ENCODE measurements around the gene CELF6. TPM values are rescaled to one million over a fixed set of nuclear protein-coding genes. Genes with fewer than 3 reads are reported as not detected.
A peak's percentile ranks its signal among the peaks of the same experiment; 100 is the strongest.

The CELF6 gene
- total and polyA plus RNA-seq, 2 donors from 2014 or later: 3.5 to 3.8 TPM

- H3K4me1 ChIP-seq (ENCODE audit: control insufficient read depth in 2 of 3, insufficient read depth in 2 of 3, low read depth in 1 of 3, low read length in 3 of 3): peaks cover 0 to 16% (median 5%) of the 10 kb centered on the region in 3 donors
Measured at GRCh38 chr15:72365844-72366243, 45.9 kb upstream of the CELF6 start.

DNA sequence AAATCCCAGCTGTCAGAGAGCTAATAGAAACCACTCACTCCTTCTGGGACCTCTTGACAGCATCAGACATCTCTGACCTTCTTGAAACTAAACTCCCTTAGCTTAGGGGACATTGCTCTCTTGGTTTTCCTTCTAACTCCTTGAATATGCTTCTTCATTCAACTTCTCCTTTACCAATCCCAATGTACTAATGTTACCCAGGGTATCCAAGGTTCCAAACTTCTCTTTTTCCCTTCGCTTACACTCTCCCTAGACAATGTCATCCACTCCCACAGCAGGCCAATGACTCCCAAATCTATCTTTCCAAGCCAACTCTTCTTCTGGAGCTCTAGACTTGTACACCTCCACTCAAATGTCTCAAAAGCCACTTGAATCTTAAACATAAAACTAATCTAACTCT, 41.2 kb upstream of the CELF6 start:
- TF ChIP-seq CTCF (IDR thresholded peaks at IDR 0.05; ENCODE audit: borderline replicate concordance, extremely low read depth, insufficient read depth): no peak
- FAIRE-seq (no peak), DNase-seq (no peak)
- Histone ChIP-seq H3K4me1 (ENCODE audit: control insufficient read depth in 2 of 3, insufficient read depth in 2 of 3, low read depth in 1 of 3, low read length in 3 of 3) (peaks cover 0 to 4% (median 2%) of the 10 kb centered on the region in 3 donors), H3K9ac (ENCODE audit: low read length in 3 of 3) (no peak overlapping the region), H3K27me3 (ENCODE audit: control insufficient read depth, insufficient read depth, low read length) (no peaks in the 10 kb centered on the region), H3K4me3 (ENCODE audit: low read length in 3 of 3) (no peak overlapping the region), H3K27ac (ENCODE audit: low read depth in 2 of 2, low read length in 2 of 2) (no peak overlapping the region), H3K36me3 (ENCODE audit: control insufficient read depth in 2 of 3, insufficient read depth in 3 of 3, low read length in 3 of 3) (peaks cover under 1 to 3% (median 3%) of the 10 kb centered on the region in 3 donors), H3K9me3 (ENCODE audit: control insufficient read depth in 2 of 3, insufficient read depth in 1 of 3, low read length in 3 of 3) (no peaks in the 10 kb centered on the region)
- intact Hi-C loops (cut with DNase I): no loop called here

More at GRCh38 chr15:72365844-72366243, 45.9 kb upstream of the CELF6 start:
- DNase-seq: no peak
- Histone ChIP-seq H3K27me3 (ENCODE audit: control insufficient read depth, insufficient read depth, low read length) (no peaks in the 10 kb centered on the region), H3K27ac (ENCODE audit: low read depth in 2 of 2, low read length in 2 of 2) (no peak overlapping the region), H3K36me3 (ENCODE audit: control insufficient read depth in 2 of 3, insufficient read depth in 3 of 3, low read length in 3 of 3) (peaks cover 0 to 6% (median 3%) of the 10 kb centered on the region in 3 donors), H3K9me3 (ENCODE audit: control insufficient read depth in 2 of 3, insufficient read depth in 1 of 3, low read length in 3 of 3) (no peaks in the 10 kb centered on the region), H3K9ac (ENCODE audit: low read length in 3 of 3) (no peak overlapping the region), H3K4me3 (ENCODE audit: low read length in 3 of 3) (no peak overlapping the region)
- intact Hi-C loops (cut with DNase I): no loop called here
- no peak for FAIRE-seq
- no peak for TF ChIP-seq CTCF (IDR thresholded peaks at IDR 0.05; ENCODE audit: borderline replicate concordance, extremely low read depth, insufficient read depth)

DNA sequence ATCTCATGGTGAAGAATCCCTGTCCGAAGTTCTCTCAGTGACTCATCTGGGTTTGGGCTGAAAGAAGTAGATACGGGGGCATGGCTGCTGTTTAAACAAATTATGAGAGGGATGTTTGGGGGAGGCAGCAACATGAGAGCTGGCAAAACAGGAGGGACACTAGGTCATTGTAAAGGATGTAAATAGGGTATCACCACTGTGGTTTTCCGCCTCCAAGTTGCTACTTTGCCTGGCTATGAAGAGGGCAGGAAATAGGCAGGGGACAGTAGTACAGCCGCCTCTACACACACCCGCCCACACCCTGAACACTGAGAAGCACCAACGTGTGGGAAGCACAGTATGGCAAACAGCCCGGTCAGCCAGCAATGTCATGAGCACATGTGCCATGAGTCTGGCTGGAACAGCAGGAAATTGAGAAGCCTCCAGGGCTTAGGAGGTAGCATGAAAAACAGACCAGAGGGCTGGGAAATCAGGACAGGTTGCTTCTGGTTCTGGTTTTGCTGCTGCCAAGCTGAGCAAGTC, 38.8 kb upstream of the CELF6 start:
- no peaks in the 10 kb centered on the region for H3K9me3 ChIP-seq (ENCODE audit: control insufficient read depth in 2 of 3, insufficient read depth in 1 of 3, low read length in 3 of 3)
- intact Hi-C loops (cut with DNase I): no loop called here
- no peak for TF ChIP-seq CTCF (IDR thresholded peaks at IDR 0.05; ENCODE audit: borderline replicate concordance, extremely low read depth, insufficient read depth)
- DNase-seq (peak in 4 of 5 donors; percentile 66 to 87 (median 68)), FAIRE-seq (no peak)
- H3K27ac ChIP-seq (ENCODE audit: low read depth in 2 of 2, low read length in 2 of 2): peak overlapping the region in 1 of 2 donors; percentile 45
- H3K36me3 ChIP-seq (ENCODE audit: control insufficient read depth in 2 of 3, insufficient read depth in 3 of 3, low read length in 3 of 3): peaks cover 8 to 17% (median 15%) of the 10 kb centered on the region in 3 donors
- H3K27me3 ChIP-seq (ENCODE audit: control insufficient read depth, insufficient read depth, low read length): no peaks in the 10 kb centered on the region
- no peak overlapping the region for H3K9ac ChIP-seq (ENCODE audit: low read length in 3 of 3)
- peaks cover 0 to 4% (median 2%) of the 10 kb centered on the region in 3 donors for H3K4me1 ChIP-seq (ENCODE audit: control insufficient read depth in 2 of 3, insufficient read depth in 2 of 3, low read depth in 1 of 3, low read length in 3 of 3)
- no peak overlapping the region for H3K4me3 ChIP-seq (ENCODE audit: low read length in 3 of 3)

DNA sequence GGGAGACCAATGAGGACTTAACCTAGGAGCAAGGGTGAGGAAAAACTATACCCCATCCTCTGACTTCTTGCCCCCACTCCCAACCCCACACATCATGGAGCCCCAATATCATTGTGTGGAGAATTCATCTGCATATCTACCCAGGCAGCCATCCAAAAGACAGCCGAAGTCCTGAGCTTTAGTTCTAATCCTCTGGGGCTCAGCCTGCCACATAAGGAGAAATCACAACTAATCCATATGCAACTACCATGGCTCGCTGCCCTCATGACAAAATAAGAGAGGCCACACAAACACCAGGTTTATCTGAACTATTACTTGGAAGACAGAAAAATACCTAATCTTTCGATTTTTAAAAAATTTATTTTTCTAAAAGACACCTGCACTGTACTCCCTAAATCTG, 38.2 kb upstream of the CELF6 start:
- peaks cover 8 to 23% (median 20%) of the 10 kb centered on the region in 3 donors for H3K36me3 ChIP-seq (ENCODE audit: control insufficient read depth in 2 of 3, insufficient read depth in 3 of 3, low read length in 3 of 3)
- intact Hi-C loops (cut with DNase I): no loop called here
- no peaks in the 10 kb centered on the region for H3K27me3 ChIP-seq (ENCODE audit: control insufficient read depth, insufficient read depth, low read length)
- no peaks in the 10 kb centered on the region for H3K9me3 ChIP-seq (ENCODE audit: control insufficient read depth in 2 of 3, insufficient read depth in 1 of 3, low read length in 3 of 3)
- H3K4me3 ChIP-seq (ENCODE audit: low read length in 3 of 3): no peak overlapping the region
- H3K4me1 ChIP-seq (ENCODE audit: control insufficient read depth in 2 of 3, insufficient read depth in 2 of 3, low read depth in 1 of 3, low read length in 3 of 3): peaks cover 0 to 4% (median 2%) of the 10 kb centered on the region in 3 donors
- no peak overlapping the region for H3K9ac ChIP-seq (ENCODE audit: low read length in 3 of 3)
- H3K27ac ChIP-seq (ENCODE audit: low read depth in 2 of 2, low read length in 2 of 2): no peak overlapping the region
- DNase-seq (no peak), FAIRE-seq (no peak)
- TF ChIP-seq CTCF (IDR thresholded peaks at IDR 0.05; ENCODE audit: borderline replicate concordance, extremely low read depth, insufficient read depth): no peak
